ENCODE data around the gene C3orf18. TPM values are rescaled to one million over a fixed set of nuclear protein-coding genes. Genes with fewer than 3 reads are reported as not detected.

Gene C3orf18
- polyA plus RNA-seq, 1 donor (not counting 4 experiments of a cell fraction or from before 2014, with no cell fraction given) = 1.4 TPM

DNA sequence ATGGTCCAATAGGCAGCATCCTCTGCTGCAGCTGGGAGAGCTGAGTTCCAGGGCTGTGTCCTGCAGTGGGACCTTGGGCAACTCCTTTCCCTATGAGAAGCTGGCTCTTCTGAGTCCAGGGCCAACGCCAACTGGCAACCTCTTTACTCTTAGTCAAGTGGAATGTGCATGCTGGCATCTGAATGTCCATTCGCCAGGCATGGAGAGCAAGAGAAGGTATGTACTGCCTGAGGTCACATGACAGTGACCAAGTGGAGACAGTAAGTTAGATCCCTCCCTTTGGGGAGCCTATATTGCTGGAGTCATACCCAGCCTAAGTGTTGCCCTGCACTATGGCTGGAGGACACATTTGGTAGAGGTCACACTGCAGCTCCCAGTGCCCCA lies 13.9 kb upstream of the C3orf18 start:
- H3K27ac ChIP-seq (ENCODE audit: control insufficient read depth, insufficient read depth, low read length) = no peak overlapping the region
- FAIRE-seq = no peak
- dilution Hi-C loops (cut with MboI; ENCODE audit: extremely low pct_ligation_motif_present, low sequenced_read_pairs) = no loop called here
- H3K9ac ChIP-seq (ENCODE audit: control insufficient read depth, extremely low read depth, insufficient read depth, low read length) = no peak overlapping the region
- TF ChIP-seq, protein P1, sequence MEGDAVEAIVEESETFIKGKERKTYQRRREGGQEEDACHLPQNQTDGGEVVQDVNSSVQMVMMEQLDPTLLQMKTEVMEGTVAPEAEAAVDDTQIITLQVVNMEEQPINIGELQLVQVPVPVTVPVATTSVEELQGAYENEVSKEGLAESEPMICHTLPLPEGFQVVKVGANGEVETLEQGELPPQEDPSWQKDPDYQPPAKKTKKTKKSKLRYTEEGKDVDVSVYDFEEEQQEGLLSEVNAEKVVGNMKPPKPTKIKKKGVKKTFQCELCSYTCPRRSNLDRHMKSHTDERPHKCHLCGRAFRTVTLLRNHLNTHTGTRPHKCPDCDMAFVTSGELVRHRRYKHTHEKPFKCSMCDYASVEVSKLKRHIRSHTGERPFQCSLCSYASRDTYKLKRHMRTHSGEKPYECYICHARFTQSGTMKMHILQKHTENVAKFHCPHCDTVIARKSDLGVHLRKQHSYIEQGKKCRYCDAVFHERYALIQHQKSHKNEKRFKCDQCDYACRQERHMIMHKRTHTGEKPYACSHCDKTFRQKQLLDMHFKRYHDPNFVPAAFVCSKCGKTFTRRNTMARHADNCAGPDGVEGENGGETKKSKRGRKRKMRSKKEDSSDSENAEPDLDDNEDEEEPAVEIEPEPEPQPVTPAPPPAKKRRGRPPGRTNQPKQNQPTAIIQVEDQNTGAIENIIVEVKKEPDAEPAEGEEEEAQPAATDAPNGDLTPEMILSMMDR (optimal IDR thresholded peaks at IDR 0.05 in 1 of 3, IDR thresholded peaks at IDR 0.05 in 1 of 3, conservative IDR thresholded peaks at IDR 0.05 in 1 of 3; ENCODE audit: extremely low read depth in 1 of 3, insufficient read depth in 2 of 3, low read length in 3 of 3) = no peak
- no peak for TF ChIP-seq EZH2 (IDR thresholded peaks at IDR 0.05; ENCODE audit: low read length)
- no peak overlapping the region for H3K4me2 ChIP-seq (ENCODE audit: control insufficient read depth, extremely low read depth, insufficient read depth, low read depth, low read length)
- DNase-seq (ENCODE audit: low read depth, low spot score) = no peak
- no peak overlapping the region for H3K4me3 ChIP-seq (ENCODE audit: control insufficient read depth in 2 of 3, extremely low read depth in 1 of 3, insufficient read depth in 2 of 3, low read depth in 1 of 3, low read length in 3 of 3)
- no peak overlapping the region for H2AFZ ChIP-seq (ENCODE audit: control insufficient read depth, low read length)
- no peaks in the 10 kb centered on the region for H3K9me3 ChIP-seq (ENCODE audit: control insufficient read depth, low read depth, low read length)
- H3K9me1 ChIP-seq (ENCODE audit: control insufficient read depth, extremely low read depth, insufficient read depth, low read length) = no peaks in the 10 kb centered on the region
- no peaks in the 10 kb centered on the region for H4K20me1 ChIP-seq (ENCODE audit: control insufficient read depth, extremely low read depth, insufficient read depth, low read length)
- H3K4me1 ChIP-seq (ENCODE audit: control insufficient read depth, extremely low read depth, insufficient read depth, low read length) = no peaks in the 10 kb centered on the region
- H3K79me2 ChIP-seq (ENCODE audit: control insufficient read depth, insufficient read depth, low read length) = no peaks in the 10 kb centered on the region
- H3K27me3 ChIP-seq (ENCODE audit: control insufficient read depth, extremely low read depth, insufficient read depth, low read length) = no peaks in the 10 kb centered on the region
- H3K36me3 ChIP-seq (ENCODE audit: control insufficient read depth in 2 of 2, extremely low read depth in 1 of 2, insufficient read depth in 2 of 2, low read length in 2 of 2) = peaks cover 16 to 24% of the 10 kb centered on the region in 2 experiments

DNA sequence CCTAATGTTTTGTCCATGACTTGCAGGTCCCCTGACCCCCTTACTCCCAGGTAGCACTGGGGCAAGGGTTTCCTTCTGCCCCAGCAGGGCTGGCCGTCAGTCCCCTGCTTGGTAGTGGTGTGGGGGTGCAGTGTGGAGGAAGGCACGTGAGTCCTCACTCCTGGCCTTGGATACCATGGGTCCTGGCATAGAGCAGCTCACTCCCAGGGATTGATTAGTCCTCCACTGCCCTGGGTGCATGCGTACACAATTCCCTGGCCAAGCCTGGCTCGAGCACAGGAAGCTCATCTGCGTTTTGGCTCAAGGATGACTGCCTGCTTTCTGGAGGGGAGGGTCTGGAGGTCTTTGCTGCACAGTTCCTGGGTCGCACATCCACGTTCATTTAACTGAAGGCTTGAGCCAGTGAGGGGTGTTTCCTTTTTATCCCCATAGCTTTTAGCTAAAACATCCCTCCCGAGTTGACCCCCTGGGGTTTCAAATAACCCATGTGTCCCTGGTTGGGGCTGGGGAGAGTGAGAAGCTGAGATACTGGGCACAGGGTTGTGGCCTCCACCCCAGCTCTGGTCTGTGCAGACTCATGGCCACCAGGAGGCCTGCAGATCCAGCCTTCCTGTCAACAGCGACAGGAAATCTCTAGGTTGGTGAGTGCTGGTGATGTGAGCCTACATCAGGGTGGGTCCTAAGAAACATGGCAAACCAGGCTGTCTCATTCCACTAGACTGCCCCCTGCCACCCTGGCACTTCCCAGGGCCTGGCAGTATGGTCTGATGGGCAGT lies 13.3 kb upstream of the C3orf18 start:
- dilution Hi-C loops (cut with MboI; ENCODE audit: extremely low pct_ligation_motif_present, low sequenced_read_pairs) = no loop called here
- no peaks in the 10 kb centered on the region for H3K4me1 ChIP-seq (ENCODE audit: control insufficient read depth, extremely low read depth, insufficient read depth, low read length)

More for the DNA sequence above, 13.3 kb upstream of the C3orf18 start:
- Histone ChIP-seq H4K20me1 (ENCODE audit: control insufficient read depth, extremely low read depth, insufficient read depth, low read length) (no peaks in the 10 kb centered on the region), H3K4me3 (ENCODE audit: control insufficient read depth in 2 of 3, extremely low read depth in 1 of 3, insufficient read depth in 2 of 3, low read depth in 1 of 3, low read length in 3 of 3) (no peak overlapping the region), H3K27ac (ENCODE audit: control insufficient read depth, insufficient read depth, low read length) (no peak overlapping the region), H3K9ac (ENCODE audit: control insufficient read depth, extremely low read depth, insufficient read depth, low read length) (no peak overlapping the region), H3K27me3 (ENCODE audit: control insufficient read depth, extremely low read depth, insufficient read depth, low read length) (no peaks in the 10 kb centered on the region), H3K79me2 (ENCODE audit: control insufficient read depth, insufficient read depth, low read length) (no peaks in the 10 kb centered on the region), H3K9me1 (ENCODE audit: control insufficient read depth, extremely low read depth, insufficient read depth, low read length) (no peaks in the 10 kb centered on the region), H3K36me3 (ENCODE audit: control insufficient read depth in 2 of 2, extremely low read depth in 1 of 2, insufficient read depth in 2 of 2, low read length in 2 of 2) (peaks cover 16 to 24% of the 10 kb centered on the region in 2 experiments), H3K4me2 (ENCODE audit: control insufficient read depth, extremely low read depth, insufficient read depth, low read depth, low read length) (no peak overlapping the region), H3K9me3 (ENCODE audit: control insufficient read depth, low read depth, low read length) (no peaks in the 10 kb centered on the region), H2AFZ (ENCODE audit: control insufficient read depth, low read length) (no peak overlapping the region)
- DNase-seq (ENCODE audit: low read depth, low spot score) (no peak), FAIRE-seq (no peak)
- no peak for TF ChIP-seq EZH2 (IDR thresholded peaks at IDR 0.05; ENCODE audit: low read length)
- TF ChIP-seq, protein P1 (optimal IDR thresholded peaks at IDR 0.05 in 1 of 3, IDR thresholded peaks at IDR 0.05 in 1 of 3, conservative IDR thresholded peaks at IDR 0.05 in 1 of 3; ENCODE audit: extremely low read depth in 1 of 3, insufficient read depth in 2 of 3, low read length in 3 of 3) = no peak

Data from keratinocyte (primary cell).